IPS-NIHi11 (cell line): ENCODE measurements around the gene TENT4B.
"Not testable (repeated sequence)": the region's sequence is repeated elsewhere in the genome, so short reads cannot be mapped to it uniquely, and the experiment has no call there.

Experiments
- DNase-seq: peaks from one replicate; pipeline ENCODE4 v3.0.0; 2012; ENCODE audit warnings: mixed read lengths, low spot score

Gene TENT4B

DNA sequence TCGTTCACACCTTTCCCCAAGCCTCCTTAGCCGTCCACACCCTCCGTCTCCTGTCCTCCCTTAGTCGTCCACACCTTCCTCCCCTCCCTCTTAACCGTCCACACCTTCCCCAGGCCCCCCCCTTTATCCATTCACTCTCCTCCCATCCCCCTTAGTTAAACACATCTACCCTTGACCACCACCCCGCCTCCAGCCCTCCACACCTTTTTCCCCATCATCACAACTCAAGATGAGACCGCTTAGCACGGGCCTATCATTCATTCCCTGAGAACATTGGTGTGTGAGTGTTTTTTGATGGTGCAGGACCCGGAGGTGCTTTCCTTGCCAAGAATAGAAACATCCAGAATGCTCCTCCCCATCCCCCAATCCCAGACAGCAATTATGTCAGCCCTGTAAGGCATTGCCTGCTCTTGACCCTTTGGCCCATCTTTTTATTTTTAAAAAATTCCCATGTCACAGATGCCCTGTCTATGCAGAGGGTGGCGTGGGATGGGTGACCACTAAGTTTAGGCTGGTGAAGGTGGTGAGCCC is 1.4 kb downstream of the TENT4B start:
- DNase-seq = peak; percentile 14

DNA sequence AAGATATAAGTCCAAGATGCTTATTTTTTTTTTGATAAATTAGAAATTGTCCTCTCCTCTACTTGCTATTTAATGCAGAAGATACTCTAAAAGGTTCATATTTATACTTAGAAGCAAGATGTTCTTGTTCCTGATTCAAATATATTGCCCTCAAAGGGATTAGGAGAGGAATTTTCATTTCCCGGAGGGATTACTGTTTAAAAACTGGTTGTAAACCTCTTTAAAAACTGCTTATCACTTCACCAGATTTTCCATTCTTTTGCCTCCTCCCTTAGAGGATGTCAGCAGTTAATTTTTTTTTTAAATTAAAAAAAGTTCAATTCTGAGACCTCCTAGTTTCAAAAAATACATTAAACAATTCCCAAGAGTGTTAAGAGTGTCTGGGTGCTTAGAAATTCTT is 2.8 kb downstream of the TENT4B start:
- no peak for DNase-seq

DNA sequence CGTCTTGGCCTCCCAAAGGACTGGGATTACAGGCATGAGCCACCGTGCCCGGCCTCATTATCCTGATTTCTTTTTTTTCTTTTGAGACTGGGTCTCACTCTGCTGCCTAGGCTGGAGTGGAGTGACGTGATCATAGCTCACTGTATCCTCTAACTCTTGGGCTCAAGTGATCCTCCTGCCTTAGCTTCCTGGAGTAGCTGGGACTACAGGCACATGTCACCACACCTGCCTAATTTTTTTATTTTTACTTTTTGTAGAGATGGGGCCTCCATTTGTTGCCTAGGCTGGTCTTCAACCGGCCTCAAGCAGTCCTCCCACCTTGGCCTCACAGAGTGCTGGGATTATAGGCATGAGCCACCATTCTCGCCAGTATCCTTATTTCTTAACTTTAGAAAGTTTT is 3.5 kb downstream of the TENT4B start:
- no peak for DNase-seq

DNA sequence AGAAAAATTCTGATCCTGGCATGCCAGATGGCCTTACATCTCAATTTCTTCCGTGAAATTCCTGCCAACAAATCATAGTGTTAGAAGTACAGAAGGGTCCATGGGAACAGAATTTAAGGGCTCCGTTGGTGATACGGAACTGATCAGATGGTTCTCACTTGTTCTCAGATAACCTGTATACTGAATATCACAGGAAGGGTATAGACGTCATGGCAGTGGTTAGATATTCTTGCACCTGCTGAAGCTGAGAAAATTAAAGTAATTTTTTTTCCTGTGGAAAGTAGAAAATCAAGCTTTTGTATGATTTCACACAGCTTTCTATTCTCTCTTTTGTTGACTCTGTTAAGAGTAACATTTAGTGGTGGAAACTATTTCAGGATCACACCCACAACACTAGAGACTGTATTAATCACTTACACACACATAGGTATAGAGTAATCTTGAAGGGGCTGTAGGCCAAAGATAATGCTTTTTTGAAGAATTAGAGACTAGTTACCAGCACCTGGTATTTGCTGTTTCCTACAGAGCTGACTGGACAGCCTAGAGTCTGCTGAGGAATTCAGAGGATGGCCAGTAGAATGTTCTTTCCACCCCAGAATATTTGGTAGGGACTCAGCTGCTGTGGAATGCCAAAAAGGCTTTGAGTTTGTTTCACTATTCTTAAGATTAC is 7.5 kb downstream of the TENT4B start:
- no peak for DNase-seq

DNA sequence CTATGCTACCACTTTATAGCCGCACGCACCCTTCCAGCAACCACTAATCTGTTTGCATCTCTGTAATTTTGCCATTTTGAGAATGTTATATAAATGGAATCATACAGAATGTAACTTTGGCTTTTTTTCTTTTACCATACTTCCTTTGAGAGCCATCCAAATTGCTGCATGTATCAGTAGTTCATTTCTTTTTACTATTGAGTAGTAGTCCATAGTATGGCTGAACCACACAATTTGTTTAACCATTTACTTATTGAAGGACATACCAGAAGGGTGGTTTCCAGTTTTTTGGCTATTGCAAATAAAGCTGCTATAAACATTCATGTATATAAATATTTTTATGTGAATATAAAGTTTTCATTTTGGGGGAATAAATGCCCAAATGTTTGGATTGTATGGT is 8.8 kb downstream of the TENT4B start:
- no peak for DNase-seq

DNA sequence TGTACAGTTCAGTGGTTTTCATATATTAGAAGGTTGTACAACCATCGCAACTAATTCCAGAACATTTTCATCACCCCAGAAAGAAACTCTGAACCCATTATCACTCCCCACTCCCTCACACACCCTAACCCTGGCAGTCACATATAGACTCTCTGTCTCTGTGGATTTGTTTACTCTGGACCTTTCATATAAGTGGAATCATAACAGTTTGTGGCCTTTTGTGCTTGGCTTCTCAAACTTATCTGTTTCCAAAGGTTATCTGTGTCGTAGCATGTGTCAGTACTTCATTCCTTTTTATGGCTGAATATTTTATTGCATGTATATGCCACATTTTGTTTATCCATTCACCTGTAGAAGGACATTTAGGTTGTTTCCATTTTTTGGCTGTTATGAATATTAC is 12.4 kb downstream of the TENT4B start:
- DNase-seq = no peak

DNA sequence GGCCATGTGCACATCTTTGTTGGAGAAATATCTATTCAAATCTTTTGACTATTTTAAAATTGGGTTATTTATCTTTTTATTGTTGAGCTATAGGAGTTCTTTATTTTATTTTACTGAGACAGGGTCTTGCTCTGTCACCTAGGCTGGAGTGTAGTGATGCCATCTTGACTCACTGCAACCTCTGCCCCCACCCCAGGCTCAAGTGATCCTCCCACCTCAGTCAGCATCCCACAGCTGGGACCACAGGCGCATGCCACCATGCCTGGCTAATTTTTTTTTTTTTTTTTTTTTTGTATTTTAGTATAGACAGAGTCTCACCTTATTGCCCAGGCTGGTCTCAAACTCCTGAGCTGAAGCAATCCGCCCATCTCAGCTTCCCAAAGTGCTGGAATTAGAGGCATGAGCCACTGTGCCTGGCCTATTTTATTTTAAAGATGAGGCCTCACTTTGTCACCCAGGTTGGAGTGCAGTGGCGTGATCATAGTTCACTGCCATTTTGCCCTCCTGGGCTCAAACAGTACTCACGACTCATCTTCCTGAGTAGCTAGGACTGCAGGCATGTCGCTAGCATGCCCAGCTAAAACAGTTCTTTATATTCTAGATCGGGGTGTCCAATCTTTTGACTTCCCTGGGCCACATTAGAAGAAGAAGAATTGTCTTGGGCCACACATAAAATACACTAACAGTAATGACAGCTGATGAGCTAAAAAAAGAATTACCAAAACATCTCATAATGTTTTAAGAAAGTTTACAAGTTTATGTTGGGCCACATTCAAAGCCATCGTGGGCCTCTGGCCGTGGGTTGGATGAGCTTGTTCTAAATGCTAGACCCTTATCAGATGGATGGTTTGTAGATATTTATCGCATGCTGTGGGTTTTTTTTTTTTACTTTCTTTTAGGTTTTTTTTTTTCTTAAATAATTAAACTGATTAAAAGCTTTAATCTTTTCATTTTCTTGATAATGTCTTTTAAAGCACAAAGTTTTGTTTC is 13.7 kb downstream of the TENT4B start:
- no peak for DNase-seq

DNA sequence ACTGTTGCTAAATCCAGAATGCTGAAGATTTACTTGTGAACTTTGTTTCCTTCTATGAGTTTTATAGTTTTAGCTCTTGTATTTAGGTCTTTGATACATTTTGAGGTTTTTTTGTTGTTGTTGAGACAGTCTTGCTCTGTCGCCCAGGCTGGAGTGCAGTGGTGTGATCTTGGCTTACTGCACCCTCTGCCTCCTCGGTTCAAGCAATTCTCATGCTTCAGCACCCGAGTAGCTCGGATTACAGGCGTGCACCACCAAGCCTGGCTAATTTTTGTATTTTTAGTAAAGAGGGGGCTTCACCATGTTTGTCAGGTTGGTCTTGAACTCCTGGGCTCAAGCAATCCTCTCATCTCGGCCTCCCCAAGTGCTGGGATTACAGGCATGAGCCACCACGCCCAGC is 14.4 kb downstream of the TENT4B start:
- no peak for DNase-seq

DNA sequence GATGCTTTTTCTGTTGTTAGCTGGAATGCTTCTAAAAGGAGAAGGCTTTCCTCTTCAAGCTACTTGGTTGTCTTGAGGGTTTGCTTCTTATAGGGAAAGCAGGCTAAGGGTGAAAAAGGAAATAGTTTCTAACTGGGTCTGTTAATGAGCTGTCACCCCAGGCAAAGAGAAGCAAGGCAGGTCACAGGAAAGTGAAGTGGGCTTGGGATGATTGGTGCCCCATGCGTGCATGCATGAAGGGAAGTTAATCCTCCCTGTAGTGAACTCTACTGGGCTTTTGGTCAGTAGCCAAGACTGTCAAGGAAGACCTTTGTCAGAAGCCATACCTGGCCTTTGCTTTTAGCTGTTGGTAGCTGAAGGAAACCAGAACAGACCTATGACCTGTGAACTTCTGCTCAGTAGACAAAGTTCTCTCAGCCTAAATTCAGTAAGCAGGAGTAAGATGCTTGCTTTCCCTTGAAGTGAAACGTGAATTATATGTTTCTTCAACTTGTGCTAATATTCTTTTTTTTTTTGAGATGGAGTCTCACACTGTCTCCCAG is 16.5 kb downstream of the TENT4B start:
- DNase-seq = no peak

DNA sequence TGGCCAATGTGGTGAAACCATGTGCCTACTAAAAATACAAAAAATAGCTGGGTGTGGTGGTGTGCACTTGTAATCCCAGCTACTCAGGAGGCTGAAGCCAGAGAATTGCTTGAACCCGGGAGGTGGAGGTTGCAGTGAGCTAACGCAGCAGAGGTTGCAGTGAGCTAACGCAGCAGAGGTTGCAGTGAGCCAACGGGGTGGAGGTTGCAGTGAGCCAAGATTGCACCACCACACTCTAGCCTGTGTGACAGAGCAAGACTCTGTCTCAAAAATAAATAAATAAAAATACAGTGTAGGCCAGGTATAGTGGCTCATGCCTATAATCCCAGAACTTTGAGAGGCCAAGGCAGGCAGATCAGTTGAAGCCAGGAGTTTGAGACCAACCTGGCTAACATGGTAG is 18.7 kb downstream of the TENT4B start:
- not testable (repeated sequence) for DNase-seq

DNA sequence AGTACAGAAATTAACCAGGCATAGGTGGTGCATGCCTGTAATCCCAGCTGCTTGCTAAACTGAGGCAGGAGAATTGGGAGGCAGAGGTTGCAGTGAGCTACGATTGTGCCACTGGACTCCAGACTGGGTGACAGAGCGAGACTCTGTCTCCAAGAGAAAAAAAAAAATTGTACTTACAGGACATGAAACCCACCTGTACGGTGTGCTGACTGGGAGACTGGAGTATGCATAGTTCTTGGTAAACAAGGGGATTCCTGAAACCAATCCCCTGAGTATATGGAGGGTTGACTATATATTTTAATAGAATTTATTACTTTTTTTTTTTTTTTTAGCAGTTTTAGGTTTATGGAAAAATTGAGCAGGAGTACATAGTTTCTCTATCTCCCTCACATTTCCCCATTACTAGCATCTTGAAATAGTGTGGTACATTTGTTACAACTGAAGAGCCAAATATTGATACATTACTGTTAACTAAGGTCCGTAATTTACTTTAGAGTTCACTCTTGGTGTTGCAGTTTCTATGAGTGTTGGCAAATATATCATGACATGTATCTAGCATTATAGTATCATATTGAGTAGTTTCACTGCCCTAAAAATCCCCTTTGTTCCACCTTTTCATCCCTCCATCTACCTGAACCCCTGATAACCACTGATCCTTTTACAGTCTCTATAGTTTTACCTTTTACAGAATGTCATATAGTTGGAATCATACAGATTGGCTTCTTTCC is 19.3 kb downstream of the TENT4B start:
- no peak for DNase-seq

DNA sequence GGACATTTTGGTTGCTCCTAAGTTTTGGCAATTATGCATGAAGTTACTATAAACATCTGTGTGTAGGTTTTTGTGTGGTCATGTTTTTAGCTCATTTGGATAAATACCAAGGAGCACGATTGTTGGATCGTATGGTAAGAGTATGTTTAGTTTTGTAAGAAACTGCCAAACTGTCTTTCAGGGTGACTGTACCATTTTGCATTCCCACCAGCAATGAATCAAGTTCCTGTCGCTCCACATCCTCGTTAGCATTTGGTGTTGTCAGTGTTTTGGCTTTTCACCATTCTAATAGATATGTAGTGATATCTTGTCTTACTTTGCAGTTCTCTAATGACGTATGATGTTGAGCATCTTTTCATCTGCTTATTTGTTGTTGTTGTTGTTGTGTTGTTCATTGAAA is 20.2 kb downstream of the TENT4B start:
- DNase-seq = no peak

DNA sequence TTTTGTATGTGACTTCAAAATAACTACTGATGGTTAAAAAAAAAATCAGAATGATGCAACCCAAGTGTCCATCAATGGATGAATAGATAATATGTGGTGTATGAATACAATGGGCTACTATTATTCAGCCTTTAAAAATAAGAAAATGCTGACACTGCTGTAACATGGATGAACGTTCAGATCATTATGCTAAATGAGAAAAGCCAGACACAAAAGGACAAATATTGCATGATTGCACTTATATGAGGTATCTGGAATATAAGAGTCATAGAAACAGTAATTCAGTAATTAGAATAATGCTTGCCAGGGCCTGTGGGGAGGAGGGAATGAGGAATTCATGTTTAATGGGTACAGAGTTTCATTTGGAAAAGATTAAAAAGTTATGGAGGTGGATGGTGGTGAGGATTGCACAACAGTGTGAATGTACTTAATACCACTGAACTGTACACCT is 25.4 kb downstream of the TENT4B start:
- DNase-seq = no peak

DNA sequence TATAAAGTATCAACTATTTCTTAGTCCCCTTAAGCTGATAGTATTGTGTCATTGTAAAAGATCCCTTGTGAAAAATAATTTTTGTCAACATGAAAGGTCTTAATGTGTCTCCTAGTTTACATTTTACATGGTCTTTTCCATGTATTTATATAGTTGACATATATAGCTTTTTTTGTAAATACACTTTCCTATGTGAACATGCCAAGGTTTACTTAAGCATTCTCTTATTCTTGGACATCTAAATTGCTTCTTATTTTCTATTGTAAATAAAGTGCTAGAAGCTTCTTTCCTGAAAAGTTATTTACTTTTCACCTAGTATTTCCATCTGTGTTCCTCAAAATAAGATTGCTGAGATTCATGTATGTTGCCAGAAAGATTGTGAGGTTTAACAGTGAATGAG is 29.3 kb downstream of the TENT4B start:
- no peak for DNase-seq

DNA sequence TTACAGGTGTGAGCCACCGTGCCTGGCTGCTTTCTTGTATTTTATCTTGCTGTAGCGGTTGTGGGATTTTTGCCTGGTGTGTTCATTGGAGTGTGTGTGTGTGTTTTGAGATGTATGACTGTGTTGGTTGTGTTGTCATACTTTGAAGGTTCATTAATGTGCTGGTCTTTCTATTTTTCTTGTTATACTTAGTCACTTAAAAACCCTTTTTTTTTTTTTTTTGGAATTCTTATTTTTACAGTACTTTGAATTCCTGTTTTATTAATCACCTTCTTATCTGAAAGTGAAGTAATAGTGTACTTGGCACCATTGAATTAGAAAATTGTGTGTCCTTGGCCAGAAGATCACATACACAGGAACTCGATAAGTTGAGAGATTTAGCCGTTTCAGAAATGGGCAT is 30.2 kb downstream of the TENT4B start:
- DNase-seq = no peak

DNA sequence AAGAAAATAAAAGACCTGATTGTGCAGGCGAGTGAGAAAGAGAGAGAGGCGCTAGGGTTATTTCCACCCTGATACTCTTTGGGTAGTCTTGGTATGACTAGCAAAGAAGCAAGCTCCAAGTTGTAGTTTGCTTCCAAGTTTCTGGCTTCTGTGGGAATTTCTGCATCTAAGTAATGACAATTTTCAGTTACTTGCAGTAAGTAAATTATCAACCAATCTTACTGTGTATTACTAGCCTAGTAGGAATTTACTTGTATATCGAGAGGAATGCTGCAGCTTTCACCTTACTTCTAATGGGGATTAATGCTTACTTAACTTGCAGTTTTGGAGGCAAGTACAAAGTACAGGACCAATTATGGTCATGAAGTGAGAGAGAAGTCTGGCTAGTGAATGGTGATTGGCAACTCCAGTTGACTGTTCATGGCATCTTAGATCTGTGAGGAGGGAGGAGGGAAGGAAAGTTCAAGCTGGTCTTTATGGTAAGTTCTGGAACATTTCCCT is 31.9 kb downstream of the TENT4B start:
- DNase-seq = no peak

DNA sequence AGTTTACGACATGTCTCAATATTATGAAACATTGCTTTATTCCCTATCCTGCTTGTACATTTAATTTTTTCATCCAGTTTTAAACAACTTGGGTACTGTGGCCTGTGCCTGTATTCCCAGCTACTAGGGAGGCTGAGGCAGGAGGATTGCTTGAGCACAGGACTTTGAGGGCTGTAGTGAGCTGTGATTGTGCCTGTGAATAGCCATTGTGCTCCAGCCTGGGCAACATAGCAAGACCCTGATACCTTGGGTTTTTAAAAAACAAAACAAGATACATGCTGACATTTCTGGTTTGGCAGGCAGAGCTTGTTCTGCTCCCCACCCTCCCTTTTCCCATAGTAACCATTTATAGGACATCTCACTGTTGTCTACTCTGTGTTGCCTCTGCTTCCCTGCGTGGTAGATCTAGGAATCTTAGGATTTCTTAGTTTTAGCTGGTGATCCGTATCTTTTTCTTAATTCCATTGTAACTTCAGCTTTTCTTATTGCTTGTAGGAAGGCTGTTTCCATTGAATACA is 35.6 kb downstream of the TENT4B start:
- no peak for DNase-seq

DNA sequence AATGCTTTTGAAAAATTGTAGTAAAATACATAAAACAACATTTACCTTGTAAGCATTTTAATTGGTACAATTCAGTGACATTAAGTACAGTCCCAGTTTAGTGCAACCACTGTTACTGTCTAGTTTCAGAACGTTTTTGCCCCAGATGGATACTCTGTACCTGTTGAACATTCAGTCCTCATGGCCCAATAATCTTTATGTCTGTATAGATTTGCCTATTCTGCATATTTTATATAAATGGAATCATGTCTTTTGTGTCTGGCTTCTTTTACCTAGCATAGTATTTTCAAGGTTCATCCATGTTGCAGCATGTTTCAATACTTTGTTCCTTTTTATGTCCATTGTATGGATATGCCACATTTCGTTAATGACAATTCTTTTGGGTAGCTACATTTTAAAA is 37.2 kb downstream of the TENT4B start:
- DNase-seq = no peak

DNA sequence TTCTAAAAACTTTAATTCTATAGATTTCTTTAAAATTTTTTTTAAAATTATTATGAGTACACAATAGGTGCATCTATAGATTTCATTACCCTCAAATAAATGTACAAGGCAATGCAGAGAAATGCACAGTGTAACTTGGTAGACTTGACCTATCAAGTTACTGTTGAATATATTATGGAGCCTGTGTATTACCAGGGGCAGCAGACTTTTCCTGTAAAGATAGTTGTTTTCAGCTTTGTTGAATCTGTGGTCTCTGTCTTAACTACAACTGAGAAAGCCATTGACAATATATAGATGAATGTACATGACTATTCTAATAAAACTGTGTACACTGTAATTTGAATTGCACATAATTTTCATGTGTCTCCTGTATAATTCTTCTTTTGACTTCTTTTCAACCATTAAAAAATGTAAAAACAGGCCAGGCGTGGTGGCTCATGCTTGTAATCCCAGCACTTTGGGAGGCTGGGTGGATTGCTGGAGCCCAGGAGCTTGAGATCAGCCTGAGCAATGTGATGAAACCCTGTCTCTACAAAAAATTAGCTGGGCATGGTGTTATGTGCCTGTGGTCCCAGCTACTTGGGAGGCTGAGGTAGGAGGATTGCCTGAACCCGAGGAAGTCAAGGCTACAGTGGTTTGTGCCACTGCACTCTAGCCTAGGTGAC is 39.4 kb downstream of the TENT4B start:
- no peak for DNase-seq

DNA sequence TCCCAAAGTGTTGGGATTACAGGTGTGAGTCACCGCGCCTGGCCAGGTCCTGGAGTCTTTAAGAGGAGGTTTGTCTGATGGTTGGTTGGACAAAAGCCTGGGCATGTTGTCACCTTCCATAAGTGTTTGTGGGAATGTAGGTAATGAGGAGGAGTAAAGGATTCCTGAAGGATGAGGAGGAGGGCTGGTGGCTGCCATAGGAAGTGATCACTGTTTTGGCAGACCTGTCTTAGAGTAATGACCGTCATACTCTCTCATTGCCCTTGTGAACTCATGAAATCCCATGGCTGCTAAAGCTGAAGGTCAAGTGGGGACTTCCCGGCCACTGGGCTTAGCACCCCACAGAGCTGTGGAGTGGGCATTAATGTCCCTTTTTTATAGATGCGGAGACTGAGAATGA is 40.5 kb downstream of the TENT4B start:
- DNase-seq = no peak

DNA sequence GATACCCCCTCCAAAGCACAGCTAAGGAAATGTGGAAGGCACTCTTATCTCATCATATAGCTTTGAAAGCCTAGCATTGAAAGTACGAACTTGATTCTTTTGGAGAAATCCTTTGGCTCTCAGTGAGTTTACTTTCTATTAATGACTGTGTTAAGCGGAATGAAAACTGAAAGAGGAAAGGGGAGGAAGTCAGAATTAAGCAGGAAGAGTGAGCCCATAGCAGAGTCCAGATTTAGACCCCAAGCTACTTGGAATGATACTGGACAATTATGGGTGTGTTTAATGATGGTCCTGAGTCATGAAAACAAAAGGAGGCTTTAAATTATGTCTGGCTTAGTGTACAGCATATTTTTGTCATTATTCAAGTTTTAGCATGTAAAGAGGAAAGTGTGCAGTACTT is 42.2 kb downstream of the TENT4B start:
- no peak for DNase-seq
